Stimulated activated naive B cell treated with anti-CD40 and anti-IgM and Interleukin-4, amounts not matched to agents 10 μg/mL and 1 μg/mL and 100 μg/mL, for 72 hours (primary cell): ENCODE results near the gene CAB39.
A peak's percentile ranks its signal among the peaks of the same experiment; 100 is the strongest.
"Not testable (repeated sequence)": the region's sequence is repeated elsewhere in the genome, so short reads cannot be mapped to it uniquely, and the experiment has no call there.

ENCODE experiments used
- ATAC-seq, 2 donors: fragments of 150-1000 bp; cut with Tn5 transposase; replicated peaks; 2 replicates each; pipeline ENCODE4 v1.10.0; 2021; ENCODE audit warnings: moderate library complexity in 1 of 2
- DNase-seq: peaks from one replicate; pipeline ENCODE4 v3.0.0; 2021
- H3K27ac Mint-ChIP-seq: one replicate; pipeline ENCODE4 v1.8.0; 2022; ENCODE audit warnings: mild to moderate bottlenecking, mixed read lengths
- H3K27me3 Mint-ChIP-seq, 2 donors: one replicate each; pipeline ENCODE4 v1.8.0; 2022; ENCODE audit warnings: mixed read lengths in 2 of 2
- H3K36me3 Mint-ChIP-seq, 2 donors: one replicate each; pipeline ENCODE4 v1.8.0; 2022; ENCODE audit warnings: mixed read lengths in 2 of 2, mild to moderate bottlenecking in 1 of 2
- H3K4me1 Mint-ChIP-seq, 2 donors: one replicate each; pipeline ENCODE4 v1.8.0; 2022; ENCODE audit warnings: mixed read lengths in 2 of 2, mild to moderate bottlenecking in 1 of 2
- H3K4me3 Mint-ChIP-seq, 2 donors: one replicate each; pipeline ENCODE4 v1.8.0; 2022; ENCODE audit warnings: mild to moderate bottlenecking in 2 of 2, mixed read lengths in 2 of 2, moderate library complexity in 1 of 2
- H3K9me3 Mint-ChIP-seq, 2 donors: one replicate each; pipeline ENCODE4 v1.8.0; 2022; ENCODE audit warnings: mixed read lengths in 2 of 2, mild to moderate bottlenecking in 1 of 2

Gene CAB39

GRCh38 chr2:230693411-230693810, 19.2 kb upstream of the CAB39 start:
- no peaks in the 10 kb centered on the region for H3K36me3 Mint-ChIP-seq
- H3K4me1 Mint-ChIP-seq, result peaks cover 4 to 6% of the 10 kb centered on the region in 2 donors
- ATAC-seq, result no peak
- no peaks in the 10 kb centered on the region for H3K9me3 Mint-ChIP-seq
- H3K27ac Mint-ChIP-seq, result peak overlapping the region; percentile 31
- DNase-seq, result no peak
- no peak overlapping the region for H3K4me3 Mint-ChIP-seq
- no peaks in the 10 kb centered on the region for H3K27me3 Mint-ChIP-seq

GRCh38 chr2:230694241-230694640, 18.4 kb upstream of the CAB39 start:
- H3K27me3 Mint-ChIP-seq, result no peaks in the 10 kb centered on the region
- no peak for DNase-seq
- H3K27ac Mint-ChIP-seq, result no peak overlapping the region
- H3K9me3 Mint-ChIP-seq, result no peaks in the 10 kb centered on the region
- peaks cover 4 to 6% of the 10 kb centered on the region in 2 donors for H3K4me1 Mint-ChIP-seq
- H3K4me3 Mint-ChIP-seq, result no peak overlapping the region
- peak; percentile 53 to 69 for ATAC-seq
- H3K36me3 Mint-ChIP-seq, result no peaks in the 10 kb centered on the region

GRCh38 chr2:230695551-230695950, 17.1 kb upstream of the CAB39 start:
- H3K9me3 Mint-ChIP-seq, result no peaks in the 10 kb centered on the region
- no peak for DNase-seq
- H3K27me3 Mint-ChIP-seq, result no peaks in the 10 kb centered on the region
- H3K27ac Mint-ChIP-seq, result no peak overlapping the region
- ATAC-seq, result no peak
- no peaks in the 10 kb centered on the region for H3K36me3 Mint-ChIP-seq
- H3K4me1 Mint-ChIP-seq, result peaks cover 4 to 6% of the 10 kb centered on the region in 2 donors
- H3K4me3 Mint-ChIP-seq, result no peak overlapping the region

GRCh38 chr2:230696670-230697069, 16.0 kb upstream of the CAB39 start:
- no peaks in the 10 kb centered on the region for H3K9me3 Mint-ChIP-seq
- DNase-seq (no peak), ATAC-seq (no peak)
- H3K27me3 Mint-ChIP-seq, result no peaks in the 10 kb centered on the region
- H3K36me3 Mint-ChIP-seq, result no peaks in the 10 kb centered on the region
- H3K27ac Mint-ChIP-seq, result no peak overlapping the region
- H3K4me1 Mint-ChIP-seq, result peaks cover 4 to 6% of the 10 kb centered on the region in 2 donors
- no peak overlapping the region for H3K4me3 Mint-ChIP-seq

GRCh38 chr2:230697676-230698075, 15.0 kb upstream of the CAB39 start:
- peaks cover 3 to 4% of the 10 kb centered on the region in 2 donors for H3K36me3 Mint-ChIP-seq
- H3K27ac Mint-ChIP-seq, result no peak overlapping the region
- H3K4me1 Mint-ChIP-seq, result peaks cover 4 to 6% of the 10 kb centered on the region in 2 donors
- DNase-seq (no peak), ATAC-seq (no peak)
- H3K4me3 Mint-ChIP-seq, result no peak overlapping the region
- no peaks in the 10 kb centered on the region for H3K27me3 Mint-ChIP-seq
- H3K9me3 Mint-ChIP-seq, result peaks cover 4% of the 10 kb centered on the region in 2 donors

- H3K4me3 Mint-ChIP-seq, H3K9me3 Mint-ChIP-seq, H3K27me3 Mint-ChIP-seq, H3K4me1 Mint-ChIP-seq, DNase-seq, H3K36me3 Mint-ChIP-seq, ATAC-seq, H3K27ac Mint-ChIP-seq: not testable (repeated sequence)
Measured at GRCh38 chr2:230698753-230699152, 13.9 kb upstream of the CAB39 start.

- H3K27me3 Mint-ChIP-seq, result no peaks in the 10 kb centered on the region
- peaks cover 4 to 9% of the 10 kb centered on the region in 2 donors for H3K36me3 Mint-ChIP-seq
- H3K4me3 Mint-ChIP-seq, result no peak overlapping the region
- DNase-seq (no peak), ATAC-seq (no peak)
- H3K9me3 Mint-ChIP-seq, result peaks cover 6 to 8% of the 10 kb centered on the region in 2 donors
- no peaks in the 10 kb centered on the region for H3K4me1 Mint-ChIP-seq
- H3K27ac Mint-ChIP-seq, result no peak overlapping the region
Measured at GRCh38 chr2:230700447-230700846, 12.2 kb upstream of the CAB39 start.

- peaks cover 6 to 8% of the 10 kb centered on the region in 2 donors for H3K9me3 Mint-ChIP-seq
- peaks cover 4 to 9% of the 10 kb centered on the region in 2 donors for H3K36me3 Mint-ChIP-seq
- no peak overlapping the region for H3K4me3 Mint-ChIP-seq
- H3K27ac Mint-ChIP-seq, result no peak overlapping the region
- no peaks in the 10 kb centered on the region for H3K27me3 Mint-ChIP-seq
- peaks cover 0 to 4% of the 10 kb centered on the region in 2 donors for H3K4me1 Mint-ChIP-seq
- DNase-seq (no peak), ATAC-seq (no peak)
Measured at GRCh38 chr2:230701308-230701707, 11.3 kb upstream of the CAB39 start.

GRCh38 chr2:230702457-230702856, 10.2 kb upstream of the CAB39 start:
- not testable (repeated sequence) for H3K36me3 Mint-ChIP-seq, H3K27me3 Mint-ChIP-seq, H3K4me1 Mint-ChIP-seq, H3K9me3 Mint-ChIP-seq, H3K4me3 Mint-ChIP-seq, DNase-seq, ATAC-seq
- H3K27ac Mint-ChIP-seq, result peak overlapping the region; percentile 9

- ATAC-seq (no peak), DNase-seq (no peak)
- H3K9me3 Mint-ChIP-seq, result peaks cover 6 to 8% of the 10 kb centered on the region in 2 donors
- peaks cover 2 to 5% of the 10 kb centered on the region in 2 donors for H3K4me1 Mint-ChIP-seq
- no peaks in the 10 kb centered on the region for H3K27me3 Mint-ChIP-seq
- H3K27ac Mint-ChIP-seq, result no peak overlapping the region
- H3K4me3 Mint-ChIP-seq, result no peak overlapping the region
- peaks cover 4 to 9% of the 10 kb centered on the region in 2 donors for H3K36me3 Mint-ChIP-seq
Measured at GRCh38 chr2:230703514-230703913, 9.1 kb upstream of the CAB39 start.

- peaks cover 6 to 8% of the 10 kb centered on the region in 2 donors for H3K9me3 Mint-ChIP-seq
- H3K27me3 Mint-ChIP-seq, result no peaks in the 10 kb centered on the region
- peaks cover 4 to 9% of the 10 kb centered on the region in 2 donors for H3K36me3 Mint-ChIP-seq
- no peak overlapping the region for H3K4me3 Mint-ChIP-seq
- DNase-seq, result no peak
- H3K4me1 Mint-ChIP-seq, result peaks cover 2 to 5% of the 10 kb centered on the region in 2 donors
- H3K27ac Mint-ChIP-seq, result no peak overlapping the region
- ATAC-seq, result no peak
Measured at GRCh38 chr2:230706053-230706521, 6.6 kb upstream of the CAB39 start.

GRCh38 chr2:230706966-230707365, 5.7 kb upstream of the CAB39 start:
- ATAC-seq, result no peak
- Mint-ChIP-seq H3K27ac (no peak overlapping the region), H3K36me3 (peaks cover 4 to 9% of the 10 kb centered on the region in 2 donors), H3K9me3 (peaks cover 6 to 8% of the 10 kb centered on the region in 2 donors), H3K27me3 (no peaks in the 10 kb centered on the region), H3K4me3 (no peak overlapping the region), H3K4me1 (peaks cover 7 to 14% of the 10 kb centered on the region in 2 donors)
- DNase-seq, result no peak

GRCh38 chr2:230708204-230708603, 4.4 kb upstream of the CAB39 start:
- no peak for DNase-seq
- peaks cover 9 to 20% of the 10 kb centered on the region in 2 donors for H3K4me1 Mint-ChIP-seq
- H3K9me3 Mint-ChIP-seq, result peaks cover 0 to 1% of the 10 kb centered on the region in 2 donors
- peaks cover 0 to 3% of the 10 kb centered on the region in 2 donors for H3K36me3 Mint-ChIP-seq
- H3K4me3 Mint-ChIP-seq, result no peak overlapping the region
- H3K27me3 Mint-ChIP-seq, result no peaks in the 10 kb centered on the region
- no peak for ATAC-seq
- H3K27ac Mint-ChIP-seq, result no peak overlapping the region

GRCh38 chr2:230711224-230711623, 1.4 kb upstream of the CAB39 start:
- peak overlapping the region in 1 of 2 donors; percentile 36 for H3K4me3 Mint-ChIP-seq
- H3K36me3 Mint-ChIP-seq, result peaks cover 9 to 13% of the 10 kb centered on the region in 2 donors
- H3K4me1 Mint-ChIP-seq, result peaks cover 20 to 38% of the 10 kb centered on the region in 2 donors
- no peak overlapping the region for H3K27ac Mint-ChIP-seq
- ATAC-seq, result no peak
- no peak for DNase-seq
- no peaks in the 10 kb centered on the region for H3K27me3 Mint-ChIP-seq
- no peaks in the 10 kb centered on the region for H3K9me3 Mint-ChIP-seq

- Mint-ChIP-seq H3K36me3 (peaks cover 9 to 21% of the 10 kb centered on the region in 2 donors), H3K27ac (peak overlapping the region; percentile 88), H3K4me1 (peaks cover 32 to 53% of the 10 kb centered on the region in 2 donors), H3K9me3 (no peaks in the 10 kb centered on the region), H3K4me3 (peak overlapping the region; percentile 94 to 98), H3K27me3 (no peaks in the 10 kb centered on the region)
- DNase-seq (peak; percentile 6), ATAC-seq (peak; percentile 22 to 23)
Measured at GRCh38 chr2:230713331-230714135, 891 bp downstream of the CAB39 start.
